Inflammatory macrophage (primary cell): Measurements from ENCODE around the gene SEBOX.

ENCODE experiments used
- DNase-seq, 2 donors: peaks; one replicate each; pipeline ENCODE4 v3.0.0-alpha.2; 2020 to 2022

The SEBOX gene

DNA sequence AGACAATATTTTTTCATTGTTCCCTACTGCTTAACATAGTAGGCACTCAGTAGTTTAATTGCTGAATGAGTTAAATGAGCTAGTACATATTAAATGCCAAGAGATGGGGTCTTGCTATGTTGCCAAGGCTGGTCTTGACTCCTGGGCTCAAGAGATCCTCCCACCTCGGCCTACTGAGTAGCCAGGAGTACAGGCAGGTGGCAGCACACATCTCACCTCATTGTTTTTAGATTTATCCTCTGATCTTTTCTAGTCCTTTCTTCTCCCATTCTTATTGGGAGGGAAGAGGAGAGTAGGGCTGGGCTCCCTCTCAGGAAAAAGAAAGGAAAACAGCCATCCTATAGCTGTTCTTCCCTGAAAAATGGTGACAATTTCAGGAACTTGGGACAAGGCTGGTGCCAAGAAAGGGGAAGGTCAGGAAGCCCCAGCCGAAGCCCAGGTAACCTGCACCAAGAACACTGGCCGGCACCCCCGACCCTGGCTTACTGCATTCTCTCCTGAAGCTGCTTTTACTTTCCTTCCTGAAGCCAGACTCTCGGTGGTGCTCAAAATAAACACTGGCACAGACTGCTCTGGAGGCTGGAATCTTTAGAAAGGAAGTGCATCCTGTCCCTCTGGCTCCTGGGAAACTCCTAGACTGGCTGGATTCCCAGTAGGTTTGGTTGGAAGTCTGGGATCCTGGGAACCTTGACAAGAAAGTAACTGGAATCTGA lies 26.8 kb downstream of the SEBOX start:
- DNase-seq = no peak

DNA sequence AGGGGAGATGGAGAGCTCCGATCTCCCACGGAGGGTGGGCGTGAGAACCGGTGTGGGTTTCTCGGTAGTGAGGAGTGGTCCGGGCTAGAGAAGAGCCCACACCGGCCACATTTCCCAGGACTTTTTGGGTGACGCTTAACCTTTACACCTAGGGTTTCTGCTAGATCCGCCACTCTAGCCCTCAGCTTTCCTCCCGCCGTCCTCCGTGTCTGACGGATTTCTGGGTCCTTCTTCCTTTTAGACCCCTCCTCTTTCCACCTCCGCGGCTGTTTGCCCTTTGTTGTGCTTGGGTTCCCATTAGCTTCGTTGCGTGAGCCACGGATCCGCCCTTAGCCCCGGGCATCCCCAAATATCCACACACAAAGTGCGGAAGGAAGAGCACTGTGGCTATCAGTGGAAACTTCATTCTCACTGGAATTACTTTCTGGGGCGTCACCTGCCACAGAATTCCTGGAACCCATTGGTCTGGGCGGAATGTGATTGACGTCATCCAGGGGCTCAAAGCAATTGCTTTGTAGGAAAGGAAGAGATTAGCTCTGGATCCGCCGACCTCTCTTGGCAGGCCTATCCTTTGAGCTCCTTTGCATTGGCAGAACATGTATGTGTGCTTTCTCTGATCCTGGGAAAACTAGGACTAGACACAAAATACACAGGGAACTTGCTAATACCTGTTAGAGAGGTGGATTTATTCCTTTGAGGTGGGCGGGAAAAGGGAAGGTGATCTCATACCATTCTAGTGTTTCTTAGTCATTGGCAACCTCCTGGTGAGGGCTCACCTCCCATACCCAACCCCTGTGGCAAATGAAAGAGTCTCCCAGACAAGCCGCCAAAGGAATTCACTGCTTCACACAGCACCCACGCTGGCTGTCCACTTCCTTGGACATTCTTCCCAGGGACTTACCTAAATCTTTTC lies 28.8 kb downstream of the SEBOX start:
- peak in 1 of 2 donors; percentile 17 for DNase-seq

DNA sequence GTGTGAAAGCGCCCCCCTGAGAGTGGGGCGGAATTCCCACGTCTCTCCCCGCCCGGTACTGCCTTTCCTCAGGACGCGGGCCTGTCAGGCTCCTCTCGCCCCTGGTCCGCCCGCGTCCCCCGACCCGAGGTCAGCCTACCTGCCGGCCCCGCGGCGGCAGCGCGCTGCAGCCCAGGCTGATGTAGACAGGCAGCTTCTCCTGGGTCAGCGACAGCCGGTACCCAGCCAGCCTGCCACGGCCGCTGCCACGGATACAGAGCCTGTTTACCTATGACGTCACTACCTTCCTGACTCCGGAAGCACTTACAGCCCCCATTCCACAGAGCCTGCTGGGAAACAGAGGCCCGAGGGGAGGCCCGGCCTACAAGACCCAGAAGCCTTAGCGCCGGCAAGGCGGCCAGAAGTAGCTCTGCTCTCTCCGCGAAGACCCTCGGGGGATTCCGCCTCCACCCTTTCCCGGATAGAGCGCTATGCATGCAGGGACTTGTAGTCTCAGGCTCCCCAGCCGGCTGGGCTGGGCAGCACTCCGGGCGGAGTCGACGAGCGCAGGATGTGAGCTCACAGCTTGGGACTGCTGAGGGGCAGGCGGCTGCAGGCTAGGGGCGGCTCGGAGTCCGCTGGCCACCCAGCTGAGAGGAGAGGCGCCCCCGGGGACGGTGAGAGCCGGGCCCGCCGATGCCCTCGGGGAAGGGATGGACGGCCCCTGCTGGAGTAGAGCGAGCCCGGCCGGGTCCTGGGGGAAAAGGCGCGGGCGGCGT lies 29.6 kb downstream of the SEBOX start, which contains the start of the genes IFT20 and TNFAIP1:
IFT20 (minus strand) TSS at position 272 of the 758 bp plus-strand sequence. CDS start 3,487 bp downstream, outside the sequence.
TNFAIP1 (plus strand) TSS at position 561 of the 758 bp plus-strand sequence. CDS start 3,761 bp downstream, outside the sequence.
- DNase-seq = peak; percentile 100

DNA sequence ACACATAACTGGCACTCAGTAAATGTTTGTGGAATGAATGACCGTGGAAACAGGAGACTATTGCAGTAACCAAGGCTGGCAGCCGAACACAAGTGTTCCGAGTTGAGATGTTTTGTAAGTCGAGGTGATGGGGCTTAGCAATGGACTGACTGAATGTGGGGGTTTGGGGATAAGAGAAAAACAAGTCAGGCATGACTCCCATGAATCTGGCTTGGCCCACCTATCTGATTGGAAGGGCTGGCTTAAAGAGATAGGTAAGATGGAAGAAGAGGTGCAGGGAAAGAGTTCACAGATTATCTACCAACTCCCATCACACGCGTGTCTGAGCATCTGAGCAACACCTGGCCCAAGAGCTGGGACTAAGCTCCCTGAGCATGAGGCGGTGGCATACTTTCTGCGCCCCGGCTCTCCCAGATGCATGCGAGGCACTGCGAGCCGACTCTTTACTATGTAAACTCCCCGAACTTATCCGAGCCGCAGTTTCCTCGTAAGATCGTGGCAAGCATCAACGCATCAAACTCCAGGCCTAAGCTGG lies 30.3 kb downstream of the SEBOX start:
- no peak for DNase-seq

DNA sequence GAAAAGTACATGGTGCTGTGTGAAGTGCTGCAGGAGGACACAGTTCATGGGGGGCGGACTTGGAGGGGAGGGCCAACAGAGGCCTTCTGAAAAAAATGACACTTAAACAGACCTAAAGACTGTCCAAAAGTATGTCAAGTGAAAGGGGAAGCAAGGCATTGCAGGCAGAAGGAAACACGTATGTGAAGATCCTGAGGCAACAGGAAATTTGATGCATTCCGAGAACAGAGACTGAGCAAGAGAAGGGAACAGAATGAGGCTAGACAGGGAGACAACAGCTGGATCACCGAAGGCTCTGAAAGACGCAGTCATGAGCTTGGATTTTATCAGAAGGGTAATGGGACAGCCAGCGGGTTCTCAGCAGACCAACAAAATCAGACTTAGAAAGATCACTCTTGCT lies 30.8 kb downstream of the SEBOX start:
- peak; percentile 43 to 61 for DNase-seq

DNA sequence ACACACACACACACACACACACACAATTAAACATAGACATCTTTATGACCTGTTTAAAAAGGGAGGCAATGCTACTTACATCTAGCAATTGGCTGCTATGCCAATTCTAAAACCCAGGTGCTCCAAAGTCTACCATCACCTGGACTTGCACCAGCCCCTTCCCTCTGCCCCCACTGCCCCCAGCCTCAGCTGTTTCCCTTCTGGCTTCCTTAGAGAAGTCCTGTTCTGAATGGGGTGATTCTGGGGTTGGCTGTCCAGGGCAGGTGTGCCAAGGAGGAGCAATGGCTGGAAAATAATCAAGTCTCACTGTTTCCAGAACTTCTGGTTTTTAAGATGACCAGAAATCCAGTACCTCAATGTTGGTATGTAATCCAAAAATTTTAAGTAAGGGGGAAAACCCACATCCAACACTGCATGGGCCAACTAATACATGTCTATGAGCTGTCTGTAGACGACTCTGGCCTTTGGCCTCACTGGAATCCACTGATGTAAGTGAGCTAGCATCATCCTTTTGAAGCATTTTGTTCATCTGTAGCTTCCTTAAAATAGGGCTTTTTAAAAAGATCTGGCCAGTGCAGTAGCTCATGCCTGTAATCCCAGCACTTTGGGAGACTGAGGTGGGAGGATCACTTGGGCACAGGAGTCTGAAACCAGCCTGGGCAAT lies 31.8 kb downstream of the SEBOX start:
- no peak for DNase-seq

DNA sequence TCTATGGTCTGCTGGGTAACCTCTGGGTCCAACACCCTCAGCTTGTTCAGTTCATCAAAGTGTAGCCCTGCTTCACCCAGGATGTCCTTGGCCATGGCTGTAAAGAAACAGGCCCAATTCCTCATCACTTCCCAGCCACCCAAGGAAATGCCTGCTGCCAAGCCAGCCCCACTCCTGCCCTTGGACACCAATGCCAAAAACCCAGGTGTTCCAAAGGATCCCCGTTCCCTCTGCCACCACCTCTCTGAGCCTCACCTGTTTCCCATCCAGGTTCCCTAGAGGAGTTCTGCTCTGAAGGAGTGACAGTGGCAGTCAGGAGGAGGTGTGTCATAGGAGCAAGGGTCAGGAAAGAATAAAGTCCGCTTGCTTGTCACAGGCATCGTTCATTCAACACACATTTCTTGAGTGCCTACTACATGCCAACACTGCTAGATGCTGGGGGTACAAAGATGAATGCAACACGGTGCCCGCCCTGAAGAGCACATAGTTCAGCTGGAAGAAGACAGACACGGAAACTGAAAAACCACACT lies 33.0 kb downstream of the SEBOX start:
- no peak for DNase-seq

DNA sequence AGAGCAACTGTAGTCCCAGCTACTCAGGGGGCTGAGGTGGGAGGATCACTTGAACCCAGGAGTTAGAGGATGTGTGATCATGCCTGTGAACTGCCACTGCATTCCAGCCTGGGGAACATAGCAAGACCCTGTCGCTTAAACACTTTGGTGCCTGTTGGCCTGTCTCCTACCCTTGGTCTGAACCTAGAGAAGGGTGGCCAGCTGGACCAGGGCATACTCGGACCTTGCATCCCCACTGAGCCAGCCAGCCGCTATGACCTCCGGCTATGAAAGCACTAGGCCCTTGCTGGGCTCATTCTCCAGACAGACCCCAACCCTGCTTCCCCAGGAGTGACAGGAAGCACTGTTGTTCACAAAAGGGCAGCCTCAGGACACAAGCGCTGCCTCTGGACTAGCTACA lies 34.3 kb downstream of the SEBOX start:
- DNase-seq = no peak

DNA sequence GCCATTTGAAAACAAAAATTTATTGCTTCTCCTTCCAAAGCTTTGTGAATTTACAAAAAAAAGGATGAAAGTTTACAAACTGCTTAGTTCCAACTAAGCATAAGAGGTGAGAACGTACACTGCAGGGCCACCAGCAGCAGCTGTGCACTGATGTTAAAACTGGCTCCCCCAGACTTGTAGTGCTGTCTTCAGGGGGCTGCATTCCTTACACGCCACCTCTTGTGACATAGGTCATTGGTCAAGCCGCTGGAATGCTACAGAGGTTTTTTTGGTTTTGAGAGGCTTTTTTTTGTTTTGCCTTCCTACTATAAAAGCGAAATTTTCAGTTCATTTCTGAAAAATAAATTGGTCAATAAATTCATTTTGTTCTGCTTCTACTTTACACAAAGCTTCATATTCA lies 36.7 kb downstream of the SEBOX start:
- DNase-seq = no peak

DNA sequence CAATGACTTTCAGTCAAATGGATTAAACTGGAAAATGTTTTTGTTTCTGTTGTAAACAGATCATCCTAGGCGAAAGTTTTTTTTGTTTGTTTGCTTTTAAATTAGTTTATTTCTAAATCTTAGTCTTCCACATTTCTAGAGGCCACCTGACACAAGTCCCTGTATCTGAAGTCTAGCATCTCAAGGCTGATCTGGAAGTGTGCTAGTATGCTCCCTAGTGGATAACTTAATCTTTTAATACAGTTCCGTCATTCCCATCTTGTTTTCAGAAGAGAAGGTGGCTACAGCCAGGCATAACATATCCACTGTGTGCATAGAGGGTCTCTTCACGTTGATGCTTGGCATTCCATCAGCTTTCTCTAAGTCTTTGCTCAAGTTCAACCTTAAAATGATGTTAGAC lies 37.3 kb downstream of the SEBOX start:
- DNase-seq = no peak

DNA sequence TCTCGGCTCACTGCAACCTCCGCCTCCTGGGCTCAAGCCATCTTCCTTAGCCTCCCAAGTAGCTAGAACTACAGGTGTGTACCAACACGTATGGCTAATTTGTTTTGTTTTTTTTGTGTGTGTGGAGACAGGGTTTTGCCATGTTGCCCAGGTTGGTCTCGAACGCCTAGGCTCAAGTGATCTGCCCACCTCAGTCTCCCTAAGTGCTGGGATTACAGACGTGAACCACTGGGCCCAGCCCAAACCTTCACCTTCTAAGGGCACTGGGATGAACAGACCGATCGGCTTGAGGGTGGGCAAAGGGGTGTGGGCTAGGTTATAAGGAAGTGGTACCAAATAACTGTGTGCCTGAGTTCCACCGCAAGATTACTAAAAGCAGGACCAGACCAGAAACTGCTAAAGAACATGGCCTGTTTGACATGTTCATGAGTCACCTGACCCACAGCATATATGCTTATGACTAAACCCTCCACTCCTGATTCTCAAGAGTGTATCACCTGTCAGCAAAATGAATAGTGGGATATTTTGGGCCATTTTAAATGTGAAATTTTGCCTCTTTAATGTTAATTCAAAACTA lies 37.9 kb downstream of the SEBOX start:
- DNase-seq = no peak

DNA sequence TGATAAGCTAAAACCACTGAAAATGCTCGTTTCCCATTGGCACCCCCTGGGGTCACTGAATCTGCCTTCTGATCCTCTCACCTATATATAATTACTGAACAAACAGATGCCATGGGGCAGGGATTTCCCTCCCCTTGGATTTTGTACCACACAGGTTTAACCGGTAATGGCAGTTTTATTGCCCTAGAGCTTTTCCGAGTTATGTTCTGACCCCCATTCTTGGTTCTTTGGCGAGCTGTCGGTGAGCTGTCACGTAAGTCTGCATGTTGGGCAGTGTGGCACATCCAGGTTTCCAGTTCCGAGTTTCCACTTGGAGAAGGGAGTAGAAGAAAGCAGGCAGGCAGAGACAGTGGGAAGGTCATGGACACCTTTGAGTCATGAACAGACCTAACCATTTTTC lies 38.9 kb downstream of the SEBOX start:
- no peak for DNase-seq

DNA sequence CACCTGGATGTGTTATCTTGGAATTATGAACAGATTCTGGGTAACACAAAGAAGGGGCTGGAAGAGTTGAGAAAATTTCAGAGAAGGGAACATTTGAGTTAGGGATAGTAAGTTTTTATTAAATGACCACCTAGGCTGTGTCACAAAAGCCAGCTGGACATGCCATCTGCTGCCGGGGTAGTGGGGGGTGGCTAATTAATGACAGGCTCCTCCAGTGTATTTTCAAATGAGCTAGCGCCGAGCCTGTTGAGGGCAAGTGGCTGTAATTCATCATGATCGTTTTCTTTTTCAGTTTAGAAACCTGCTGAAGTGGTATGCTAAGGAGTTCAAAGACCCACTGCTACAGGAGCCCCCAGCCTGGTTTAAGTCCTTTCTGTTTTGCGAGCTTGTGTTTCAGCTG lies 39.8 kb downstream of the SEBOX start:
- no peak for DNase-seq

DNA sequence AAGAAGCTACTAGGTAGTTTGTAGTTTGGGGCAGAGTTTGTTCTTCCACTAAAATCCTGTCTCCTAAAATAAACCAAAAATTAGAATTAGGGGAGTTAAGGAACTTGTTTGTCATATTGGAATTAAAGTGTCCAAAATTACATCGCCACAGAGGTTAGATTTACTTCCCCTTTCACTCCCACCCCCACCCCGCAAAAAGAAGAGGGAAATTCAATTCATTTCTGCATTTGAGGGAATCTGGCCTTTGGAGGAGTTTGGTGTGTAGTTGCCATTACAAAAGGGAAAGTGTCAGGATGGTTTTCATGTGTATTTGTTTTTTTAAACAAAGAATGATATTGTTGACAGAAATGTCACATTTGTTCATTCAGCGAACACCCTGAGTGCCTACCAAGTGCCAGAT lies 40.2 kb downstream of the SEBOX start:
- peak; percentile 46 for DNase-seq

DNA sequence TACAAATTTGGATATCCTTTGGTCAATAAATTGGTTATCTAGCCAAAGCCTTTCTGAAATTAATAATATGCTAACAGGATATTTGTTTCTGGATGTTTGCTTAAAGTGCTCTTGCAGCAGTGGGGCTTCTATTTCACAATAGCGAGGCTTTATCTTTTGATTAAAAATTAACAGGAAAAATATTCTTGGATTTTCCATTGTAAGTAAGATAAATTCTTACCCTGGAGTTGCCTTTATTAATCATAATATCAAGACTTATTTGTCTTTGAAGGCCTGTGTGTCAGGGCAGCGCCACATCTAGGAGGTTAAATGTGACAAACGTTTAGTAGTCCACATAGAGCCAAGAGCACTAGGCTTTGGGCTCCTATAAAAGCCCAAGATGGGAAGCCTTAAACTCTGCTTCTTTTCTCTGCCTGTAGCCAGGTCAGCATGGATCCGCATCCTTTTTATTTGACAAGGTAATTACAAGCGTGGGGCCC lies 40.7 kb downstream of the SEBOX start:
- DNase-seq = no peak

DNA sequence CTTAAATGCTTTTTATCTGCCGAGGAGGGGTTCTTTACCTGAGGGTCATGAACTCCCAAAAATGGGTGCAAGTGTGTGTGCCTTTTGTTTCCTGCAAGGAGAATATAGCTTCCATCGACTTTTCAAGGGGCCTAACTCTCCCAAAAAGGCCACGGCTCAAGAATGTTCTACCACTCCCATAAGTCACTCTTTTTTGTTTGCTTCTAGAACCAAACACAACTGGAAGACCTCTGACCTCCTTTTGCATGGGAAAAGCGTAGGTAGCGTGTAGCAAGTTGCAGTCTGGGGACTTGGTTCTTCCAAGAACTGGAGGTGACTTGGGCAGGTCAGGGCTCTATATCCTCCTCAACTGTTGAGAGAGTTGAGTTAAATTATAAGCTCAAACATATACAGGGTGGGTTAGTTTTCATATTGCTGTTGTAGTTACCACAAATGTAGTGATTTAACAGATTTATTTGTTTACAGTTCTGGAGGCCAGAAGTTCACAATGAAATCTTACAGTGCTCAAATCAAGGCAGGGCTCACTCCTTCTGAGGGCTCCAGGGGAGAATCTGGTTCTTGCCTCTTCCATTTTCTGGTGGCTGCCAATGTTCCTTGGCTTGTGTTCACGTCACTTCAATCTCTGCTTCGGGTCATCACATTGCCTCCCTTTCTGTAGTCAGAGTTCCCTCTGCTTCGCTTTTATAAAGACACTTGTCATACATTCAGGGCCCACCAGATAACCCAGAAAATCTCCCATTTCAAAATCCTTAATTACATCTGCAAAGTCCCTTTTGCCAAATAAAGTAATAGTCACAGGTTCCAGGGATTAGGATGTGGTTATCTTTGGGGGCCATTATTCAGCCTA lies 44.6 kb downstream of the SEBOX start:
- no peak for DNase-seq

DNA sequence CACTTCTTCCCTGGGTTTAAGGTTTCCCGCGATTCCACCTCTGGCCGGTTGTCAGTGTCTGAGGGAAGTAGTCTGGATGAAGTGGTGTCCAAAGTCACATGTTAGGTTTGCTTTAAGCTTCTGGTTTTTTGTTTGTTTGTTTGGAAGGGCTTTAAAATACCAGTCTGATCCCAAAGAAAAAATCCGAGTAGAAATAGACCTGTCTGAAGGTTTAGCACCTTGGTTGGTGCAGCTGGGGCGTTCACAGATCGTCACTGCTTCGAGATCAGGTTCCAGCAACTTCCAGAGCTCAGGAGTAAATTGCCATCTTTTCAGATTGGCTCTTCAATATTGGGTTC lies 45.4 kb downstream of the SEBOX start:
- DNase-seq = no peak

DNA sequence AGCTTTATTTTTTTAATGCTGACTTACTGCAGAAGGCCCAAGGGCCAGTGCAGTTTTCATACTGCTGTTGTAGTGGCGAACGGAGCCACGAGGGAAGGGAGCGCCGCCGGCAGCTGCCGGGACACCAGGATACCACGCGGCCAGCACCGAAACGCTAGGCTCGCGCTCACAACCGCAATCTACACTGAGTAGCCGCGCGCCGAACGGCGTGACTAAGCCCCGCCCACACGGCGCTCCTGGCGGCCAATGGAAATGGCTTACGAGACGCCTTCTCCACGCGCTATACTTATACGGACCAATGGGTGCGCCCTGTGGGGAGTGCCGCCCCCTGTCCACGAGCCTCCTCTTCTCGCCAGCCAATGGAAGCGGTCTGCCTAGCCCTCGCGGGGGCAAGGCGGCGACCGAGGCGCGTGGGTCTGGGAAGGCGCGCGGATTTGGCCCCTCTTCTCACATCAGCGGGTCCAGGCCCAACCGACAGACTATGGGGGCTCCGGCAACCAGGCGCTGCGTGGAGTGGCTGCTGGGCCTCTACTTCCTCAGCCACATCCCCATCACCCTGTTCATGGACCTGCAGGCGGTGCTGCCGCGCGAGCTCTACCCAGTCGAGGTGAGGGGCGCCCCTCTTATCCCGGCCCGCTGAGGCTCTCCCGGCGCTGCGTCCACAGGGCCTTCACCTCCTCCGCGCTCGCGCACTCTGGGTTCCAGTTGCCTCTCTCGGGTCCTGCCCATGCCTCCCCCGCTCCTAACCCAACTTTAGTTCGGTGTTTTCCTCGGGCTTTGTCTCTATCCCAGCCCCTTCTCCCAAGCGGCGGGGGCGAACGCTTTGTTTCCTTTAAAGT lies 46.0 kb downstream of the SEBOX start, which contains the start of gene TMEM97:
TMEM97 (plus strand) TSS at position 442 of the 839 bp plus-strand sequence; CDS start at position 482, 40 bp downstream.
- peak; percentile 98 for DNase-seq
